GM12892 (cell line): ENCODE measurements around the gene CBX6.
A peak's percentile ranks its signal among the peaks of the same experiment; 100 is the strongest.

Experiments
- DNase-seq: peaks from one replicate; pipeline ENCODE4 v3.0.0; 2011; ENCODE audit not compliant: insufficient read length
- FAIRE-seq: peaks from 2 replicates; lab custom pipeline; 2011; peaks lifted over from hg19 to GRCh38; lab: Jason Lieb, UNC
- POLR2A ChIP-seq: IDR thresholded peaks from 2 replicates; pipeline ENCODE4 v1.6.1; 2011; ENCODE audit warnings: low read depth, low read length, control low read depth
- POLR2AphosphoS5 ChIP-seq: IDR thresholded peaks from 2 replicates; pipeline ENCODE4 v1.6.1; 2011; ENCODE audit warnings: low read depth, low read length, control low read depth
- TAF1 ChIP-seq: IDR thresholded peaks from 2 replicates; pipeline ENCODE4 v1.6.1; 2011; ENCODE audit warnings: low read depth, mild to moderate bottlenecking, control low read depth, low read length, borderline replicate concordance

CBX6 gene

DNA sequence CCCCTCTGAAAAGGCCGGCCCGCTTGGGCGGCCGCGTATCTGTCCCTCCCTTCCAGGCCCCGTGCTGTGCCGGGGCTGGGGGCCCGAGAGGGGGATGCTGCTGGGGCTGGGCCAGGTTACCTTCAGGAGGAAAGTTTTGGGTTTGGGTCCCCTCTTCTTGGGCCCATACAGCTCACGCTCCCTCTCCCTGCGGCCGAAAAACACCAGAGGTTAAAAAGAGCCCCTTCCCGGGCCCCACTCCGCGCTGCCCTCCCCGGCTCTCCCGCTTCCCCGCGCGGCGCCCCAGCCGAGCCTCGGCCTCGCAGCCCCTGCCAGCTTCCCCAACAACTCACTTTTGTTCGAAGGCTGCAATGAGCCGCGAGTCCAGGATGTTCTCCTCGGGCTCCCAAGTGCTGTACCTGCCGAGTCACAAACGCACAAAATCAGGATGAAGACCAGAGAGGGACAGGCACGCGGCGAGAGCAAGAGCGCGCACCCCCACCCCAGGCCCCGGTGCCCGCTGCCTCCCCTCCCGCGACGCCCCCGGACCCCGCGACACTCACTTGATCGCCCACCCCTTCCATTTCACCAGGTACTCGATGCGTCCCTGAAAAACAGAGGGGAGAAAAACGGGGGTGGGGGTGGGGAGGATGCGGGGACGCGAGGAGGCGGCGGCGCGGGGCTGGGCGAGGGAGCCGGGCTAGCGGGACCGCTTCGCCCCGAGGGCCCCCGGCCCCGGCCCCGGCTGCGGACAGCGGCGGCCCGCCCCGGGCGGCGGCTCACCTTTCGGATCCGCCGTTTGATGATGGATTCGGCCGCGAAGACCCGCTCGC is 450 bp downstream of the CBX6 start:
- FAIRE-seq (no peak), DNase-seq (no peak)
- TF ChIP-seq POLR2A = no peak
- peak; percentile 79; the same call in 1 of the 2 replicates for TF ChIP-seq TAF1

DNA sequence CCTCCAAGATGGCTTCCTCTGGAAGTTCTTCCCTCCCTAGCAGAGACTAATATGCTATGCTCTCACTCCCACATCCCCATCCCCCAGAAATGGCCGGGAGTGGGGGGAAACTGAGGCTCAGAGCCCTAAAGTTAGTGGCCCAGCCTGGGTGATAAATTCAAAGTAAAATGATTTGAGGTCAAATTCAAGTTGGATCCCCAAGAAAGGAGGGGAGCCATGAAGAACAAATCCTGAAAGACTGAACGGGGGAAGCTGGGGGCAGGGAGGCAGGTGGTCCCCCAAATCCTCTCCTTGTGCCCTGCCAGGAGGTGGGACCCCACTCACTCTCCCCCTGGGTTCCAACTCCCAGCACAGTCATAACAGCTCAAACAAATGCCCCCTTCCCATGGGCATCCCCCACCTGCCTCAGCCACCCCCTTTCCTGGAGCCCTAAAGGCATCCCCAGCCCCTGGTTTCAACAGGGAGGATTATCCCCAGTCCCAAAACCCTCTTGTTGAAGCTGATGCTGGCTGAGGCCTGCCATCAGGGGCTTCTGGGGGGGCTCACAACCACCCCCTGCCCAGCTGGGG is 1.1 kb downstream of the CBX6 start:
- DNase-seq = no peak
- peak; percentile 92 for FAIRE-seq
- TF ChIP-seq POLR2A = no peak
- no peak for TF ChIP-seq POLR2AphosphoS5
- no peak for TF ChIP-seq TAF1

DNA sequence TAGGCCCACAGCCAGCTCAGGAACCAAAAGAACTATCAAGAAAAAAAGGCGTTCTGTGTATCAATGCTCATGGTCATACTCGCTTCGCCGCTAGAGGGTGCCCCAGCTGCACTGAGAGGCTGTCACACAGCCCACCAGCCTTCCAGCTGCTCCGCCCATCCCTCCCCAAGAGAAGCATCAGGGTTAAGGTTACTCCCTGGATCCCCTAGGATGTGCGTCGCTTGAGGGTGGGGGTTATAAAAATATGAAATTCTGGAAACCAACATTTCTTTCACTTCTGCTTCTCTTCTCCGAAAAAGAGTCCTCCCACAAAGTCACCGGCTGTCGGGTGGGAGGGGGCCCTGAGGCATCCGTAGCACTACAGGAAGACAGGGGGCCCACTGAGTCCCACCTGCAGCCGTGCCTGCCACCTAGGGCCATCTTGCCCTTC is 1.7 kb downstream of the CBX6 start:
- FAIRE-seq (peak; percentile 89), DNase-seq (no peak)
- TF ChIP-seq TAF1 (no peak), POLR2A (no peak), POLR2AphosphoS5 (no peak)

DNA sequence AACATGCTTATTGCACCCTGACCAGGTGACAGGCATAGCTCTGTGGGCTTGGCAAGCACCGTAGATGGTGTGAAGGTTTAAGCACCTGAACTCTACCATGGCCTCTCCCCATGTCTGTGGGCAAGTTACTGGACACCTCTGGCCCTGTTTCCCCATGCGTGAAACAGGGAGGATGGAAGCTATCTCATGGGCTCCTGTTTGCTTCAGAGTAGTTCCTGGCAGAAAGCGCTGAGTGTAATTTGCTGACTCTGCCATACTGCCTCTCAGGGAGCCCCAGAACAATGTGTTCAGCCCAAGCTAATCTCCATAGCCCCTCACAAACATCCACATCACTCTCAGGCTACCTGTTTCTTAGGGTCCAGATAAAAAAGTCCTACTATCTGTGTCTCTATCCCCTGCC is 2.4 kb downstream of the CBX6 start:
- FAIRE-seq (no peak), DNase-seq (no peak)
- TF ChIP-seq POLR2A (no peak), TAF1 (no peak), POLR2AphosphoS5 (no peak)

- FAIRE-seq = peak; percentile 96
- TF ChIP-seq TAF1 (no peak), POLR2AphosphoS5 (no peak; the same call in 1 of the 2 replicates), POLR2A (peak; percentile 10; the same call in 1 of the 2 replicates)
- peak; percentile 81 for DNase-seq
Measured at GRCh38 chr22:38868886-38869381, 3.1 kb downstream of the CBX6 start.

DNA sequence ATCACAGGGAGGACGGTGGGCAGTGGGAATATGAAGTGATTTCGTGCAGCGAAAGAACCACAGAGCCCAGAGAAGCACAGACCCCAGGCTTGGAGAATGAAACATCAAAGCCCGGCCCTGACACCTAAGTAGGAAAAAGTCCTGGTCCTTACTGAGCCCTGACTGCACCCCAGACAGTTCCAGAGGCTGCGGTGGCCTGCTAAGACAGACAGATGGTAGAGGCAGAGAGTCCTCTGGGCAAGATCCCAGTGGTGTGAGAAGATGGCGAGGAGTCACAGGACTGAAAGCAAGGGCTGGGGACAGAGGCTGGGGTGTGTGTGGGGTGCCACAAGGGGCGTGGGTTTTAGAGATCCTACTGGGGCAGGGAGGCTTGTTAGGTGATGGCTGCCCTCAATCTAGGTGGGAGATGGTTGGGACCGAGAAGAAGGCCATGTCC is 3.7 kb downstream of the CBX6 start:
- TF ChIP-seq POLR2AphosphoS5 (no peak), TAF1 (no peak), POLR2A (peak; percentile 46)
- DNase-seq (no peak), FAIRE-seq (no peak)

DNA sequence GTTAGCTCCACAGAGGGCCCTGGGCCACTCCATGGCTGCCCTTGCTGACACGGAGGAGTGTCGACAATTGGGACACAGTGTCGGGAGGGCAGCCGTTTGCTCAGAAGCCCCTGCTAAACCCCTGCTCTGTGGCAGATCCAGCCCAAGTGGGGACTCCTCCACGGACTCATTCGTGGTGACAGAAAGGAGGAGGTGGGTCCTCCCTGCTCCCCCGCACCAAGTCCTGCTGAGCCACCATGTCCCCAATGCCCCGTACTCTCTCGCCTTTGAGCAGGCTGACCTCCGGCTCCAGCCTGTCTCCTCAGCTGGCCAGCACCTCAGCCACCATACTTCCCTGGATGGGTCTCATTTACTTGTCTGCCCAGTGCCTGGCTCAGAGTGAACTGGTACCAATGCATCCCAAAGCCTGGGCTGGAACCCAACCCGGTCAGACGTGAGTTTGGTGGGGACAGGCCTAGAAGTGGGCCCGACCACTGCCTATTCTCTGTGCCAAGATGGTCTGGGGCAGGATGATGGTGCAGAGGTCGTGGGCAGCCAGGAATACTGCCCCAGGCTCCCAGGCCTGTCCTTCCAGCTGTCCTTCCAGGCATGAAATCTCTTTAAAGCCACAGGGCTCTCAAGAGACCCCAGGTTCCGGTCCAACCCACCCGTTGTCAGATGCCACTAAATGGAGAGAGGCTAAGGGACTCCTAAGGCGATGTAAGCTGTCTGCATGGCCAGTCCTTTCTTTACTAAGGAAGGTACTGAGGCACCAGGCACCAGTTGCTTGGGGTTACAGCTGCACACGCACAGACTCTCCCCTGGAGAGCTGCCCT is 4.3 kb downstream of the CBX6 start:
- FAIRE-seq = no peak
- TF ChIP-seq POLR2AphosphoS5 = 0 out of 2 replicates have a peak, but pooled peaks have one; percentile 29
- TF ChIP-seq TAF1 = no peak
- TF ChIP-seq POLR2A = no peak; the same call in 1 of the 2 replicates
- no peak for DNase-seq

- FAIRE-seq (no peak), DNase-seq (no peak)
- TF ChIP-seq TAF1 (no peak), POLR2AphosphoS5 (no peak), POLR2A (no peak)
Measured at GRCh38 chr22:38867124-38867455, 4.9 kb downstream of the CBX6 start.

- TF ChIP-seq TAF1 = no peak
- no peak for TF ChIP-seq POLR2A
- no peak for TF ChIP-seq POLR2AphosphoS5
- no peak for DNase-seq
- no peak for FAIRE-seq
Measured at GRCh38 chr22:38866399-38867123, 5.5 kb downstream of the CBX6 start.

GRCh38 chr22:38866024-38866398 is 6.0 kb downstream of the CBX6 start:
- no peak for FAIRE-seq
- TF ChIP-seq POLR2A (peak; percentile 35; the same call in 1 of the 2 replicates), POLR2AphosphoS5 (no peak), TAF1 (no peak)
- DNase-seq = no peak
